Measurements from ENCODE around the gene MARVELD2.

DNA sequence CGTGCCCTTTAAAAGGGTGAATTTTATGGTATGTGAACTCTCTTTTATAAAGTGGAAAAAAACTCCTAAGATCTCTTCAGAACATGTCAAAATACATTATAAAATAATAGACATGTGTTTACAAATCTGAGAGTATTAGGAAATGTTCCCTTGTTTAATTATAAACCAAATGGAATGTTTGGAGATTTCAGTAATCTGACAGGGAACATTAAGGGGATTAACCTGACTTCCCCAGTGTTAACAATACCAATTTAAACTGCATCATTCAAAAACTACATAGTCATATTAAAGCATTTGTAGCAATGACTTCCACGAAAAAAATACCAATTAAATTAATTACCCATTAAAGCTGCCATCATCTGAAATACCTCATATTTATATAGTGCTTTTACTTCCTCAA, 76.1 kb downstream of the MARVELD2 start:
- TF ChIP-seq, protein P1, sequence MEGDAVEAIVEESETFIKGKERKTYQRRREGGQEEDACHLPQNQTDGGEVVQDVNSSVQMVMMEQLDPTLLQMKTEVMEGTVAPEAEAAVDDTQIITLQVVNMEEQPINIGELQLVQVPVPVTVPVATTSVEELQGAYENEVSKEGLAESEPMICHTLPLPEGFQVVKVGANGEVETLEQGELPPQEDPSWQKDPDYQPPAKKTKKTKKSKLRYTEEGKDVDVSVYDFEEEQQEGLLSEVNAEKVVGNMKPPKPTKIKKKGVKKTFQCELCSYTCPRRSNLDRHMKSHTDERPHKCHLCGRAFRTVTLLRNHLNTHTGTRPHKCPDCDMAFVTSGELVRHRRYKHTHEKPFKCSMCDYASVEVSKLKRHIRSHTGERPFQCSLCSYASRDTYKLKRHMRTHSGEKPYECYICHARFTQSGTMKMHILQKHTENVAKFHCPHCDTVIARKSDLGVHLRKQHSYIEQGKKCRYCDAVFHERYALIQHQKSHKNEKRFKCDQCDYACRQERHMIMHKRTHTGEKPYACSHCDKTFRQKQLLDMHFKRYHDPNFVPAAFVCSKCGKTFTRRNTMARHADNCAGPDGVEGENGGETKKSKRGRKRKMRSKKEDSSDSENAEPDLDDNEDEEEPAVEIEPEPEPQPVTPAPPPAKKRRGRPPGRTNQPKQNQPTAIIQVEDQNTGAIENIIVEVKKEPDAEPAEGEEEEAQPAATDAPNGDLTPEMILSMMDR (IDR thresholded peaks at IDR 0.05; ENCODE audit: insufficient read depth, low read length), result no peak
- TF ChIP-seq POLR2AphosphoS5 (IDR thresholded peaks at IDR 0.05; ENCODE audit: low read depth) (no peak), GABPA (IDR thresholded peaks at IDR 0.05; ENCODE audit: low read depth) (no peak)
